ENCODE measurements around the gene KRT83.

The KRT83 gene

DNA sequence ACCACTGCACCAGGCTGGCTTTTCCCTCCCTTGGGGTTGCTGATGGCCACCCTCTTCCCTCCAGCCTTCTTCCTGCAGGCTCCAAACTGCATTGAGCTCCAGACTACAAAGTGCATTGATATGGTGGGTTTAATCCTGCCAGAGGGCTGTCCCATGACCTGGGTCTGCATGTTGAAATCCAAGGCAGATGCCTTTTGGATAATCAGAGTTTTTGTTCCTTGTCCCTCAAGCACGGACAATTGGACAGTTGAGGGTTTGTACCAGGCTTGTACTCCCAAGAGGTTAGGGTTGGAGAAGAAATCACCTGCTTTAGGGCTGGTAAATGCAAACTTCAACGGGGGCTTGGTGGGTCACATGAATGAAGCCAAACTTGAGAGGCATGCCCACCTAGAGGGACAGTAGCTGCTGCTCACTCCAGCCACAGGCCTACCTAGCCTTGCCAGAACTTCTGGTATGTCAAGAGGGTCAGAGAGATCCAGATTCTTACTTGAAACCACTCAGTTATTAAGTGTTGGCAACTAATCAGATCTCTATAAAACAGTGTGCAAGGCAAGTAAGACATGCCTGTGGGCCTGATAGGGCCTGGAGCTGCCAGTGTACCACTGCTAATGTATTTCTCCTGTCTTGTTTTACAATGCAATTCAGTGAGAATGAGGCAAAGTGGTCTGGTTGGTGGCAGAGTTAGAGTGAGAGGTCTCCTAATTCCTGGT, 21.7 kb upstream of the KRT83 start:
- H2AFZ ChIP-seq (ENCODE audit: low read depth, low read length, severe bottlenecking): no peak overlapping the region
- no peak overlapping the region for H3K4me2 ChIP-seq (ENCODE audit: low read depth, low read length, poor library complexity, severe bottlenecking)
- H4K20me1 ChIP-seq (ENCODE audit: low read depth, low read length): no peaks in the 10 kb centered on the region
- H3K9me2 ChIP-seq (replicated peaks; ENCODE audit: insufficient read depth, low read length): no peaks in the 10 kb centered on the region
- H3K36me3 ChIP-seq (ENCODE audit: low read length): no peaks in the 10 kb centered on the region
- H3K9me3 ChIP-seq (ENCODE audit: insufficient read depth, low read length): no peaks in the 10 kb centered on the region
- H3F3A ChIP-seq (ENCODE audit: insufficient read depth): no peaks in the 10 kb centered on the region
- H3K27ac ChIP-seq (ENCODE audit: low read depth, low read length): no peak overlapping the region
- H3K4me3 ChIP-seq (ENCODE audit: insufficient read depth, low read length, poor library complexity, severe bottlenecking): no peak overlapping the region
- H3K9ac ChIP-seq (ENCODE audit: low read length): no peak overlapping the region
- no peaks in the 10 kb centered on the region for H3K79me2 ChIP-seq (ENCODE audit: insufficient read depth, low read length)
- TF ChIP-seq, protein P1, sequence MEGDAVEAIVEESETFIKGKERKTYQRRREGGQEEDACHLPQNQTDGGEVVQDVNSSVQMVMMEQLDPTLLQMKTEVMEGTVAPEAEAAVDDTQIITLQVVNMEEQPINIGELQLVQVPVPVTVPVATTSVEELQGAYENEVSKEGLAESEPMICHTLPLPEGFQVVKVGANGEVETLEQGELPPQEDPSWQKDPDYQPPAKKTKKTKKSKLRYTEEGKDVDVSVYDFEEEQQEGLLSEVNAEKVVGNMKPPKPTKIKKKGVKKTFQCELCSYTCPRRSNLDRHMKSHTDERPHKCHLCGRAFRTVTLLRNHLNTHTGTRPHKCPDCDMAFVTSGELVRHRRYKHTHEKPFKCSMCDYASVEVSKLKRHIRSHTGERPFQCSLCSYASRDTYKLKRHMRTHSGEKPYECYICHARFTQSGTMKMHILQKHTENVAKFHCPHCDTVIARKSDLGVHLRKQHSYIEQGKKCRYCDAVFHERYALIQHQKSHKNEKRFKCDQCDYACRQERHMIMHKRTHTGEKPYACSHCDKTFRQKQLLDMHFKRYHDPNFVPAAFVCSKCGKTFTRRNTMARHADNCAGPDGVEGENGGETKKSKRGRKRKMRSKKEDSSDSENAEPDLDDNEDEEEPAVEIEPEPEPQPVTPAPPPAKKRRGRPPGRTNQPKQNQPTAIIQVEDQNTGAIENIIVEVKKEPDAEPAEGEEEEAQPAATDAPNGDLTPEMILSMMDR (IDR thresholded peaks at IDR 0.05; ENCODE audit: insufficient read depth, low read length, poor library complexity, severe bottlenecking): no peak
- H3K27me3 ChIP-seq (ENCODE audit: low read length): no peaks in the 10 kb centered on the region

DNA sequence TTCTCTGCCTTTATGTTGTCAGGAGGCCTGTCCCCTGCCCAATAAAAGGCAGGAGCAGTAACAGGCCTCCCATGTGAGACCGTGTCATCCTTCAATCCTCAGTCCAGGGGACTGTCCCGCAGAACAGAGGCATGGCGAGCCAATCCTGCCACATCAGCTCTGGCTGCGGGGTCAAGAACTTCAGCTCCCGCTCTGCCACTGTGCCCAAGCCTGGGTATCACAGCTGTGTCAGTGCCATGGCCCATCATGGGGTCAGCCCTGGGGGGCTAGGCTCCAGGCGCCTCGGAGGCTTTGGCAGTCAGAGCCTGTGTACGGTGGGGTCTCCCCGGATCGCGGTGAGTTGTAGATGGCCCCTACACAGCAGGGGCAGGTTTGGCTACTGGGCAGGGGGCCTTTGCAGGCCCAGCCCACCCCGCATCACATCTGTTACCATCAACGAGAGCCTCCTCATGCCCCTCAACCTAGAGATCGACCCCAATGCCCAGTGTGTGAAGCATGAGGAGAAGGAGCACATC, 19.9 kb upstream of the KRT83 start:
- no peak overlapping the region for H2AFZ ChIP-seq (ENCODE audit: low read depth, low read length, severe bottlenecking)
- no peaks in the 10 kb centered on the region for H3K36me3 ChIP-seq (ENCODE audit: low read length)
- no peaks in the 10 kb centered on the region for H3K27me3 ChIP-seq (ENCODE audit: low read length)
- H3K79me2 ChIP-seq (ENCODE audit: insufficient read depth, low read length): no peaks in the 10 kb centered on the region
- no peaks in the 10 kb centered on the region for H3K9me2 ChIP-seq (replicated peaks; ENCODE audit: insufficient read depth, low read length)
- no peak overlapping the region for H3K9ac ChIP-seq (ENCODE audit: low read length)
- H3K4me3 ChIP-seq (ENCODE audit: insufficient read depth, low read length, poor library complexity, severe bottlenecking): no peak overlapping the region
- no peaks in the 10 kb centered on the region for H3F3A ChIP-seq (ENCODE audit: insufficient read depth)
- no peak overlapping the region for H3K4me2 ChIP-seq (ENCODE audit: low read depth, low read length, poor library complexity, severe bottlenecking)
- TF ChIP-seq, protein P1 (IDR thresholded peaks at IDR 0.05; ENCODE audit: insufficient read depth, low read length, poor library complexity, severe bottlenecking): no peak
- TF ChIP-seq EZH2phosphoT487 (conservative IDR thresholded peaks at IDR 0.05; ENCODE audit: low read length): no peak
- H3K27ac ChIP-seq (ENCODE audit: low read depth, low read length): no peak overlapping the region
- H4K20me1 ChIP-seq (ENCODE audit: low read depth, low read length): no peaks in the 10 kb centered on the region
- H3K9me3 ChIP-seq (ENCODE audit: insufficient read depth, low read length): no peaks in the 10 kb centered on the region

DNA sequence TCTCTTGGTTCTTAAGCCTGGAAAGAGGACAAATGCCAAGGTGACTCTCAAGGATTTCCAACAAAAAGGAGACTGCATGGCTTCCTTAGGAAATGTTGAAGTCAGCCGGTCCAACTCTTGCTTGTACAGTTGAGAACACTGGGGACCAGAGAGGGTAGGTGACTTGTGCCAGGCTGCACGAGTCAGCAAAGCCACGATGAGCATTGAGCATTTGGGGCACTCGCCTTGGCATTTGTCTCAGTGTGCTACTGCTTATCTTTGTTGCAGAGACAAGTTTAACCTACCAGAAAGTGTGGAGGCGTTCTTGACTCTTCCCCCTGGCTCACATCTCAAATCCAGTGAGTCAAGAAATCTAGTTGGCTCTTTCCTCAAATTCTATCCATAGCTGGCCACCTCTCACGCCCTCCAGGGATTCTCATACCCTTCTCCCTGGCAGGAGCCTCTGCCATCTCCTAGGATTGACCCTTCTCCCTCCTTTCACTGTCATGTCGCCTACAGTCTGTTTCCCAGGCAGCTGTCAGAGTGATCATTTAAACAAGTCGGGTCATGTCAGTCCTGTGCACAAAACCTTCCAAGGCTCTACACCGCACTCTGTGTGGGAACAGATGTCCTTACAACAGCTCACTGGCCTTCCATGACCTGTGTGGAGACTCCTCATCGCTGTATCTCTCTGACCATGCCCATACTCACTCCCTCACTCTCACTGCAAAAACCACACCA, 17.2 kb upstream of the KRT83 start:
- Histone ChIP-seq H2AFZ (ENCODE audit: low read depth, low read length, severe bottlenecking) (no peak overlapping the region), H3K27ac (ENCODE audit: low read depth, low read length) (no peak overlapping the region), H3F3A (ENCODE audit: insufficient read depth) (no peaks in the 10 kb centered on the region), H3K9ac (ENCODE audit: low read length) (no peak overlapping the region), H4K20me1 (ENCODE audit: low read depth, low read length) (no peaks in the 10 kb centered on the region), H3K4me3 (ENCODE audit: insufficient read depth, low read length, poor library complexity, severe bottlenecking) (no peak overlapping the region), H3K36me3 (ENCODE audit: low read length) (no peaks in the 10 kb centered on the region), H3K9me3 (ENCODE audit: insufficient read depth, low read length) (no peaks in the 10 kb centered on the region), H3K79me2 (ENCODE audit: insufficient read depth, low read length) (no peaks in the 10 kb centered on the region), H3K27me3 (ENCODE audit: low read length) (no peaks in the 10 kb centered on the region), H3K4me2 (ENCODE audit: low read depth, low read length, poor library complexity, severe bottlenecking) (no peak overlapping the region), H3K9me2 (replicated peaks; ENCODE audit: insufficient read depth, low read length) (no peaks in the 10 kb centered on the region)
- TF ChIP-seq, protein P1 (IDR thresholded peaks at IDR 0.05; ENCODE audit: insufficient read depth, low read length, poor library complexity, severe bottlenecking): no peak
- TF ChIP-seq EZH2phosphoT487 (conservative IDR thresholded peaks at IDR 0.05; ENCODE audit: low read length): no peak
